Activated naive CD8-positive, alpha-beta T cell (primary cell): Measurements from ENCODE around the gene TOR3A.
A peak's percentile ranks its signal among the peaks of the same experiment; 100 is the strongest.

ENCODE experiments used
- H3K27ac Mint-ChIP-seq: one replicate; pipeline ENCODE4 v1.8.0; 2021; ENCODE audit warnings: mixed read lengths
- H3K27me3 Mint-ChIP-seq: one replicate; pipeline ENCODE4 v1.8.0; 2021; ENCODE audit warnings: mixed read lengths
- H3K36me3 Mint-ChIP-seq: one replicate; pipeline ENCODE4 v1.8.0; 2021; ENCODE audit warnings: mixed read lengths
- H3K4me1 Mint-ChIP-seq: one replicate; pipeline ENCODE4 v1.8.0; 2021; ENCODE audit warnings: low read depth, mixed read lengths
- H3K4me3 Mint-ChIP-seq: one replicate; pipeline ENCODE4 v1.8.0; 2021; ENCODE audit warnings: mild to moderate bottlenecking, mixed read lengths
- H3K9me3 Mint-ChIP-seq: one replicate; pipeline ENCODE4 v1.8.0; 2021; ENCODE audit warnings: low read depth, mixed read lengths

TOR3A gene

DNA sequence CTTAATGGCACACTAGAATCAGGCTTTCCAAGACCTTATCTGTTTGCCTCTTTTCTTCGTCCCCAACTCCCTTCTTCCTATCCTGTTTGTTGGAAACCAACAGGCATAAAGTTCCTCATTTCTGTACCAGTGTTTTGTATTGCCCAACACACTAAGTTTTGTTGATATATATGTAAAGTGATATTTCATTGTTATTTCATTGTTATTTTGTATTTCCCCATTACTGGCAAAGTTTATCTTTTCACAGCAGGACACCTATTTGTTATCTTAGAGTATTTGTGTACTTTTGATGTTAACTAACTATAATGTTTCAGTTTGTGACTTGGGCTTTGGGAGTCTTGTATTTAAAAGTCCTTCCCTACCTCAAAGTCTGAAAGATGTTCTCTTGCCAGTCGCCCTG lies 29.1 kb upstream of the TOR3A start:
- Mint-ChIP-seq H3K36me3 (peaks cover 21% of the 10 kb centered on the region), H3K4me1 (no peaks in the 10 kb centered on the region)

DNA sequence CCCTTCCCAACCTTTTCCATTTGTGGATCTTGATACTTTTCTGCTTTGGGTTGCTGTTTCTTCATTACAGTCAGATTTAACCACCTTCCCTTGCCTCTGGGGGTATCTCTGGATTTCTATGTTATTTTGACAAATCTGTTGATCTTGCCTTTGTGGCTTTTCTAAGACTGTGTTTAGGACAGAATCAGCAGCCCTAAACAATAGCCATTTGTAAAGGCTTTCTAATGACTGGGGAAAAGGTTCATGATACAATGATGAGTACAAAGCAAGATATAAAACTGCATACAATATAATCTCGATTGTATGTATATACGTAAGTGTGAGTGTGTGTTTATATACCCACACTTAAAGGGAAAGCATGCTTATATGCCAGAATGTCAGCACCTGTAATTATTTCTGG lies 28.4 kb upstream of the TOR3A start:
- H3K4me3 Mint-ChIP-seq = no peak overlapping the region
- H3K27me3 Mint-ChIP-seq = no peaks in the 10 kb centered on the region
- H3K4me1 Mint-ChIP-seq = no peaks in the 10 kb centered on the region
- H3K27ac Mint-ChIP-seq = no peak overlapping the region
- peaks cover 21% of the 10 kb centered on the region for H3K36me3 Mint-ChIP-seq
- no peaks in the 10 kb centered on the region for H3K9me3 Mint-ChIP-seq

More for the DNA sequence above, 29.1 kb upstream of the TOR3A start:
- Mint-ChIP-seq H3K9me3 (no peaks in the 10 kb centered on the region), H3K4me3 (no peak overlapping the region), H3K27me3 (no peaks in the 10 kb centered on the region), H3K27ac (no peak overlapping the region)

DNA sequence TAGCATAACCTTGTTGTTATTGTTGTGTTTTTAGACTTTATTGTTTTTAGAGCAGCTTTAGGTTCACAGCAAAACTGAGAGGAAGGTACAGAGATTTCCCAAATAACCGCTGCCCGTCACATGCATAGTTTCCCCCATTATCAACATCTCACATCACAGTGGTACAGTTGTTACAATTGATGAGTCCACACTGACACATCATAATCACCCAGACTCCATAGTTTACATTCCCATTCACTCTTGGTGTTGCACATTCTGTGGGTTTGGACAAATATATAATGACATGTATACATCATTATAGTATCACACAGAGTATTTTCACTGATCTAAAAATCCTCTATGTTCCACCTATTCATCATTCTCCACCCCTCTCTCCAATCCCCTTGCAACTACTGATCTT lies 25.9 kb upstream of the TOR3A start:
- Mint-ChIP-seq H3K27me3 (no peaks in the 10 kb centered on the region), H3K36me3 (peaks cover 21% of the 10 kb centered on the region), H3K4me1 (no peaks in the 10 kb centered on the region), H3K4me3 (no peak overlapping the region), H3K27ac (no peak overlapping the region), H3K9me3 (no peaks in the 10 kb centered on the region)

DNA sequence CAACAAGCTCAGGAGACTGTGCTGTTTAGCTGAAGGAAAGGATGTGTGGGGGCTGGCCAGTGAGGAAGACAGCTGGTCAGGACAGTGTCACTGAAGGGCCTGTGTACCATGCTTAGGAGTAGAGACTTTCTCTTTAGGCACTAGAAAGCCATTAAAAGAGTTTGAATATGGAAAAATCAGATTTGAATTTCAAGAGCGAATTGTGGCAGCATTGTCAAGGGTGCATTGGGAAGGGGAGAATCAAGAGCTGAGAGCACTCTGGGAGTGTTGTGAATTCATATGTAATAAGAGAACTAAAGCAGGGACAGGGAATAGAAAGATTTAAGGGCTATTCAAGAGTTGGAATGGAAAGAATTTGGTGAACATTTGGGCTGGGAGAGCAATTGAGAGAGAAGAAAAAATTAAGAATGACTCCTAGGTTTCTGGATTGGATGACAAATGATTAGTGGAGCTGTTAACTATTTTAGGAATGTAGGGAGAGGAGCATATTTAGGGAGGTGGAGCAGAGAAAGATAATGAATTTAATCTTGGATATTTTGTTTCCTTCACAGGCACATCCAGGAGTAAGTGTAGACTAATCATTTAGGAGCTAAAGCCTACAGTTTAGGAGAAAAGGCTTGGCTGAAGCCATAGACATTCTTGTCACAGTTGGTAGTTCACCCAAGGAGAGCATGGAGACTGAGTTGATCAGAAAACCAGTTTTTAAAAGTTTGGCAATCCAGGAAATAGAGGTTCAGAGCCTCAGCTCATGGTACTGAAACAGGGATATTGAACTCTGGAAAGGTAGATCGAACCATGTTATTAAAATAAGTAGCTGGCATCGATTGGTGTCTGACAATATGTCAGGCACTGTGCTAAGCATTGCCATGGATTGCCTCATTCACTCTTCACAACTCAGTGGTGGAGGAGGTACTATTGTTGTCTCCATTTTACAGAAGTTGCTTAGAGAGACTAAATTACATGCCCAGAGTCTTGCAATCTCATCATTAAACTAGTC lies 23.1 kb upstream of the TOR3A start:
- Mint-ChIP-seq H3K9me3 (no peaks in the 10 kb centered on the region), H3K27me3 (no peaks in the 10 kb centered on the region), H3K4me1 (no peaks in the 10 kb centered on the region), H3K27ac (no peak overlapping the region), H3K4me3 (no peak overlapping the region), H3K36me3 (peaks cover 23% of the 10 kb centered on the region)

DNA sequence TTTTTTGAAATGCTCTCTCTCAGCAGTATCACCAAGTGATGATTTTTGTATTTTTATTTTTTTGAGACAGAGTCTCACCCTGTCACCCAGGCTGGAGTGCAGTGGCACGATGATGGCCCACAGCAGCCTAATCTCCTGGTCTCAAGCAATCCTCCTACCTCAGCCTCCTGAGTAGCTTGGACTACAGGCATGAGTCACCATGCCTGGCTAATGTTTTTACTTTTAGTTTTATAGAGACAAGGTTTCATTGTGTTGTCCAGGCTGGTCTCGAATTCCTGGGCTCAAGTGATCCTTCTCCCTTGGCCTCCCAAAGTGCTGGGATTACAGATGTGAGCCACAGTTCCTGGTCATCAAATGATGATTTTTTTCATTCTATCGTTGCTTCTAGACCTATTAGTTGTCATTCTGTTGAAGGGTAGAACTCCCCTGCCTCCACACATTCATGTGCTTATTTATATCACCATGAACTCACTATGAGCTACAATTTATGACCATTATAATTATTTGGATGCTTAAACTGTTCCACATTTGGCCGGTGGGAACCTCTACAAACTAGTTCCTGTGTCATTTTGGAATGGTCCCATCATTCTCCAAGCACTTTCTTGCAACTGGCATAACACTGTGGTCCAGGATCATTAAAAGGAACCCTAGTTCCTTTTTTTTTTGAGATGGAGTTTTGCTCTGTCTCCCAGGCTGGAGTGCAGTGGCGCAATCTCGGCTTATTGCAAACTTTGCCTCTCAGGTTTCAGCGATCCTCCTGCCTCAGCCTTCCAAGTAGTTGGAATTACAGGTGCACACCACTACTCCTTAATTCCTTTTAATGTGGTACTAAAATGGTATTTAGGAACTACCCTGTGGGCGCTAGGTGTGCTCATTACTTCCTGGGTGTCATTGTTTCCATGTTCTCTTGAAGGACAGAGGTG lies 20.2 kb upstream of the TOR3A start:
- Mint-ChIP-seq H3K27me3 (no peaks in the 10 kb centered on the region), H3K27ac (peak overlapping the region; percentile 50), H3K4me3 (no peak overlapping the region), H3K9me3 (no peaks in the 10 kb centered on the region), H3K36me3 (peaks cover 13% of the 10 kb centered on the region), H3K4me1 (no peaks in the 10 kb centered on the region)

DNA sequence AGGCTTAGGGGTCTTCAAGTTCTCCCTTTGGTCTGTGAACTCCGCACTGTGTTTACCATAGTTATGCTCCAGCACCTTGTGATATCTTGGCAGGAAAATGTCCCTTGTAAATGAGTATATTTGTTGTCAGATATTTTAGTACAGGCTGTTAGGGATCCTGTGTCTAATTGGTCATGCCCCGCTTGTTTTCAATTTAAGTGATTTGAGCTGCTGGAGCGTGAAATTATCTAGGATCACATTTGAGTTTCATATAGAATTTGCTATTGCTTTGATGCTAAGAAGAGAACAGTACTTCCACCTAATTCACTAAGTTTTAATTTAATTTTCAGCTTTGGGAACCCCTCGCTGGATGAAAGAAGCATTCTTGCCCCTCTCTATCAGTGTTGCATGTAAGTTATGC lies 15.4 kb upstream of the TOR3A start:
- H3K36me3 Mint-ChIP-seq = peaks cover 13% of the 10 kb centered on the region
- H3K9me3 Mint-ChIP-seq = no peaks in the 10 kb centered on the region
- H3K27me3 Mint-ChIP-seq = no peaks in the 10 kb centered on the region
- H3K4me1 Mint-ChIP-seq = no peaks in the 10 kb centered on the region
- no peak overlapping the region for H3K27ac Mint-ChIP-seq
- no peak overlapping the region for H3K4me3 Mint-ChIP-seq

DNA sequence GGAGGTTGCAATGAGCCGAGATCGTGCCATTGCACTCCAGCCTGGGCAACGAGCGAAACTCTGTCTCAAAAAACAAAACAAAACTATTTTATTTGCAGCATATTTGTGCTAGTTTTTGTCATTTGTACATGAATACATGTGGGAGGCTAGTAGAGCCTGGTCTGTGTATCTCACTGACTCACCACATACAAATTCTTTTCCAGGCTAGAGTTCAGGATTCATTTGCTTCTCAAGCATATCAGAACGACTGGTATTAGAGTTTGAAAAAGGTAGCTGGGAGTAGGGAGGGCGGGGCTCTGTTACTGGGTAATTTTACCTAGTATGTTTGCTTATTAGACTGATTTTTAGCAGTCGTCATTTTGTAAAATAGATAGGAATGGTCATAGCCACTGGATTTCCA lies 4.5 kb upstream of the TOR3A start:
- Mint-ChIP-seq H3K4me3 (no peak overlapping the region), H3K27me3 (no peaks in the 10 kb centered on the region), H3K4me1 (peaks cover 16% of the 10 kb centered on the region), H3K27ac (no peak overlapping the region), H3K9me3 (no peaks in the 10 kb centered on the region), H3K36me3 (no peaks in the 10 kb centered on the region)

DNA sequence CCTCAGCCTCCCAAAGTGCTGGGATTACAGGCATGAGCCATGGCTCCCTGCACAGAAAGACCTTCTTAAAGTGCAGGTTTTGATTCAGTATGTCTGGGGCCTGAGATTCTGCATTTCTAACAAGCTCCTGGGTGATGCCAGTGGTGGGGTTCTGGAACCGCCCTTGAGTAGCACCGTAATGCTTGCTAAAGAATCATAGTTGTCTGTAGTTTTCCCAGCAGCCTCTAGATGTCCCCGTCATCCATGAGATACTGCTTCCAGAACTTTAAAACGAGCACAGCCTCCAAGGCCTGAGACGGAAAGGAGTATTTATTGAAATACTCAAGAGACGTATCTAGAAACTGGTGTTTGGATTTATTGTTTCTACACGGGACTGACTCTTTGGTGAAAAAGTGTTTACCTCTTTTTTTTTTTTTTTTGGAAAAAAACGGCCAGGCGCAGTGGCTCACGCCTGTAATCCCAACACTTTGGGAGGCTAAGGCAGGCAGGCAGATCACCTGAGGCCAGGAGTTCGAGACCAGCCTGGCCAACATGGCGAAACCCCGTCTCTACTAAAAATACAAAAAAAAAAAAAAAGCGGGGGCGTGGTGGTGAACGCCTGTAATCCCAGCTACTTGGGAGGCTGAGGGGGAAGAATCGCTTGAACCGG lies 2.6 kb upstream of the TOR3A start:
- Mint-ChIP-seq H3K4me1 (peaks cover 25% of the 10 kb centered on the region), H3K4me3 (peak overlapping the region; percentile 42), H3K27ac (no peak overlapping the region), H3K36me3 (no peaks in the 10 kb centered on the region), H3K9me3 (no peaks in the 10 kb centered on the region), H3K27me3 (no peaks in the 10 kb centered on the region)

DNA sequence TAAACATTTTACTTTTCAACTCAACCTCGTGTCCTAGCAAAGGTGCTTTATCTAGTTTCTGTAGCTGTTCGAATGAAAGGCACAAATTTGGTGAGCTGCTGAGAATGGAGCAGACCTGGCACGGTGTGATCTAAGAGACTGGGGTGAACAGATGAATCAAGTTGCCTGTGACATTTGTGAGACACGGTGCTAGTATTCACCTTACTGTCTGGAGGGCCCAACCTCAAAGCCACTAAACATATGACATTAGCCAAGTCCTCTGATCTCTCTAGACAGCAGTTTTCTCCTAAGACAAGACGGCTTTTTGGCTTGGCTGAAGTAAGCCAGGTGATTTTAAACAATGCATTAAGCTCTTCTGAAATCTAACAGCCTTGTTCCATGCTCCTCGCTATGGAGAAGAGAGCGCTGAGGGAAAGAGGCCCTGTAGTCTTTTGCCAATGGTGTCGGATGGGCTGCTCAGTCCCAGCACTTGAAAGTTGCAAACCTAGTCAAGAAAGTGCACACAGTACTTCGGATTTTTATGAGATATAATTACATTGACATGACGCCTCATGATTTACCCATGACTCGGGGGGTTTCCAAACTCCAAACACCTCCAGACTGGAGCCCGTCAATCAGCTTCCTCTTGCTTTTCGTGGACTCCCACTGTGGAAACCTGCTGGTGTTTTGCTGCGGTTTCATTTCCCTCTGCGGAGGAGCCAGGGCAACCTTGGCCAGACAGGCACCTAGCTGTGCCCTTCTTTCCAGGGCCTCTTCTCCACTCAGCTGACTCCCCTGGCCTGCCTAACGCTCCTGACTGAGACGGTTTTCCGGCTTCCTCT lies 794 bp upstream of the TOR3A start:
- Mint-ChIP-seq H3K36me3 (no peaks in the 10 kb centered on the region), H3K27me3 (no peaks in the 10 kb centered on the region), H3K4me1 (peaks cover 25% of the 10 kb centered on the region), H3K4me3 (peak overlapping the region; percentile 93), H3K9me3 (no peaks in the 10 kb centered on the region), H3K27ac (peak overlapping the region; percentile 92)

DNA sequence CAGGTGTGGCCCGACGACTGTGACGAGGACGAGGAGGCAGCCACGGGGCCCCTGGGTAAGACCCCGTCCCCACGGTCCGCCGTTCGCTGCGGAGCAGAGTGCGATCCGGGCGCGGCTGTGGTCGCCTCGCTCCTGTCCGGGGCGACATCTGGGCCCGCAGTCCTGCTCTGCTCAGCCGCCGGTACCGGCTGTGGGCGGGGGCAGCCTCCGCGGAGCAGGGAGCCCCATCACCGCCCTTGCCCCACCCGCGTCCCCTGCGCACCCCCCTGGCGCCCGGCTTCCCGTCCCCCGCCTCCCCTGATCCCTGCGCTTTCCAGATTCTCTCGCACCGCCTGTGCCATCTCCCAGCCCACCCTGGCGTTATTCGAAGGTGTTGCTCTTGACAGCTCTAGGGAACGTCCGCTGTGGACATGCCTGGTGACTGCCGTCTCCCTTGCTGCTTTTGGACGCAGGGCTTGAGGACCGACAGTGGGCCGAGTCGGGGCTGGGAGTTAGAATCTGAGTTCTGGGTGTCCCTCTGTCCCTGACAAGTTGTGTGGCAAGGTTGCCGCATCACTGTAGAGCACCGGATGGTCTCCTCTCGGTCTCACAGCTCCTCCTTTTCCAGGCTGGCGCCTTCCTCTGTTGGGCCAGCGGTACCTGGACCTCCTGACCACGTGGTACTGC lies 596 bp downstream of the TOR3A start:
- Mint-ChIP-seq H3K4me3 (peak overlapping the region; percentile 95), H3K27me3 (no peaks in the 10 kb centered on the region), H3K36me3 (no peaks in the 10 kb centered on the region), H3K27ac (peak overlapping the region; percentile 89), H3K9me3 (no peaks in the 10 kb centered on the region), H3K4me1 (peaks cover 25% of the 10 kb centered on the region)

DNA sequence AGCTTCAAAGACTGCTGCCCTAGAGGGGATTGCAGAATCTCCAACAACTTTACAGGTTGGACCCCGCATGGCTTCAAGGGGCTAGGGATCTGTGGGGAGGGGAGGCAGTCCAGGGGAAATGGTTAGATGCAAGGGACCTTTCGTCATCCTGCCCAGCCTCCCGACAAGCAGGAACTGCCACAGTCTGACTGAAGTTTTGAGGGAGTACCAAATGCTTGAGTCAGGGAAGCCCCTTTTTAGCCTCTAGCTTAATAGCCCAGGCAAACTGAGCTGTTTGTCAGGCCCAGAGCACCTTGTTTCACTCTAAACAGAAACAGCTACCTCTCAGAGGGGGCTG lies 1.1 kb downstream of the TOR3A start:
- no peaks in the 10 kb centered on the region for H3K27me3 Mint-ChIP-seq
- no peaks in the 10 kb centered on the region for H3K36me3 Mint-ChIP-seq
- no peaks in the 10 kb centered on the region for H3K9me3 Mint-ChIP-seq
- H3K27ac Mint-ChIP-seq = peak overlapping the region; percentile 89
- peaks cover 25% of the 10 kb centered on the region for H3K4me1 Mint-ChIP-seq
- H3K4me3 Mint-ChIP-seq = peak overlapping the region; percentile 95

DNA sequence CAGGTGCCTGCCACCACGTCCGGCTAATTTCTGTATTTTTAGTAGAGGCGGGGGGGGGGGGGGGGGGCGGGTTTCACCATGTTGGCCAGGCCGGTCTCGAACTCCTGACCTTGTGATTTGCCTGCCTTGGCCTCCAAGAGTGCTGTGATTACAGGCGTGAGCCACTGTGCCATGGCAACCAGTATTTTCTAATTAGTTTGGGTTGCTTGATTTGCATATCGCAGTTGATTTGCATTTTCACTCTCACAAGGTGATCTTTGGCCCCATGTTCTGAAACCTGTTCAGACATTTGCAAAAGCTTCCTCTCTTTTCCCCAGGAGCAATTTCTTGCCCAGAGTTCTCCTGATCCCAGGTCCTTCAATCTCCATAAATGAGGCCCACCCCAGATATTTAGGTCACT lies 1.7 kb downstream of the TOR3A start:
- Mint-ChIP-seq H3K36me3 (no peaks in the 10 kb centered on the region), H3K4me1 (peaks cover 25% of the 10 kb centered on the region), H3K27me3 (no peaks in the 10 kb centered on the region), H3K27ac (no peak overlapping the region), H3K9me3 (no peaks in the 10 kb centered on the region), H3K4me3 (peak overlapping the region; percentile 95)

DNA sequence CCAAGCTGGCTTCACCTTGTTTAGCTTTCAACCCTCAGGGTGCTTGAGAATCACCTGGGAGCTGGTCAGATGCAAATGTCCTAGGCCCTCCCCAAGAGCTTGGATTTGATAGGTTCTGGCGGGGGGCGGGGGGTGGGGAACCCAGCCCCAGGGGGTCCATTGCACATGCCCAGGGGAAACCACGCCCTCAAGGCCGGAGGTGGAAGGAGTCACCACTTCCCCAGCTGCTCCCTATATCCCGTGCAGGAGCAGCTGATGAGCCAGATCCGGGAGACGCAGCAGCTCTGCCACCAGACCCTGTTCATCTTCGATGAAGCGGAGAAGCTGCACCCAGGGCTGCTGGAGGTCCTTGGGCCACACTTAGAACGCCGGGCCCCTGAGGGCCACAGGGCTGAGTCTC lies 5.8 kb downstream of the TOR3A start:
- Mint-ChIP-seq H3K36me3 (no peaks in the 10 kb centered on the region), H3K9me3 (no peaks in the 10 kb centered on the region), H3K27ac (no peak overlapping the region), H3K27me3 (no peaks in the 10 kb centered on the region), H3K4me3 (no peak overlapping the region), H3K4me1 (peaks cover 7% of the 10 kb centered on the region)
